HCT116 (cell line): ENCODE results near the gene EML4.

ENCODE experiments used
- CTCF ChIP-seq, 3 experiments: fragments of 200-600 bp in 1 of 3; sonication (generic) in 1 of 3; IDR thresholded peaks in 2 of 3; conservative IDR thresholded peaks in 1 of 3; 2 replicates each; pipeline ENCODE4 v1.5.1; 2012 to 2017; ENCODE audit warnings: low read depth in 2 of 3, low read length in 2 of 3, antibody characterized with exemption in 1 of 3, borderline replicate concordance in 1 of 3, control low read depth in 1 of 3, mild to moderate bottlenecking in 1 of 3, mixed read lengths in 1 of 3, mixed run types in 1 of 3, moderate library complexity in 1 of 3; ENCODE audit not compliant: insufficient read depth in 1 of 3
- MAX ChIP-seq: IDR thresholded peaks from 2 replicates; pipeline ENCODE4 v1.6.1; 2012

GRCh38 chr2:42128721-42129486 is 40.2 kb upstream of the EML4 start:
- TF ChIP-seq MAX (no peak), CTCF (IDR thresholded peaks at IDR 0.05 in 2 of 3, conservative IDR thresholded peaks at IDR 0.05 in 1 of 3; ENCODE audit: borderline replicate concordance in 1 of 3, insufficient read depth in 1 of 3, low read depth in 2 of 3, low read length in 2 of 3) (no peak)
